HG02884 (cell line): Measurements from ENCODE around the gene ST6GALNAC3.

ENCODE experiments used
- ATAC-seq: cut with Tn5 transposase; IDR thresholded peaks from one replicate; pipeline ENCODE4 v1.9.1; 2021; ENCODE audit warnings: mild to moderate bottlenecking, moderate library complexity; ENCODE audit not compliant: unreplicated experiment

The ST6GALNAC3 gene

DNA sequence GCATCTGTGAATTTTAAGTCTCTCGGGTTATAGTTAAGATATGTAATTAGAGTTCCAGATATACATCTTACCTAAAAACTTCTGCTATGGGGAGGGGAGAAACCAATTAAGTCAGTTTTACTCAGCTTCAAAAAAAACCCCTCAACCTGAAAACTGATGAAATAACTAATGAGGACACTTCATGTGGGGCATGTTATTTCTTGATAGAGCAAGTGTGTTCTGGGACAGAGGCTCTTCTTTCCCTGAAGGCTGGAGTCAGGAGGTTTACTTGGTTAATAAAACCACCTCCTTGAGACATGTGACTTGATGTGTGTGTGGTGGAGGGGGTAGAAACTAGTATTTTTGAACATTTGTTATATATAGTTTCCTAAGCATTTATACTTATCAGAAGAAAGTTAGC lies 479.7 kb downstream of the ST6GALNAC3 start:
- no peak for ATAC-seq

DNA sequence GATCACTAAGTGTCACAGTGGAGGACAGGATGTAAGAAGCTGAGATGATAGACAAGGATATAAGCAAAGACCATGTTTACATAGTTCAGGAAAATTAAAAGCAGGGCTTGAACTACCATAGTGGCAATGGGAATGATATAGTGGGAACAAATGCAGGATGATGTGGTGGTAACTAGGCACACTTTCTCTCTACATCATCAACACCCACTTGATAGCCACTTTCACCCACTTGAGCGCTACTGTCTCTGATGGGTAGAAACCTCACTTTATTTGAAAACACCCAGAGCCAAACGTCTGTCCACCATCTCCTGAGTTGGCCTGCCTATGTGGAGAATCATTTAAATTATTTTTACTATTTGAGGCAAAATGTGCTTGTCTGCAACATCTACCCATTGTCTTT lies 487.7 kb downstream of the ST6GALNAC3 start:
- no peak for ATAC-seq

DNA sequence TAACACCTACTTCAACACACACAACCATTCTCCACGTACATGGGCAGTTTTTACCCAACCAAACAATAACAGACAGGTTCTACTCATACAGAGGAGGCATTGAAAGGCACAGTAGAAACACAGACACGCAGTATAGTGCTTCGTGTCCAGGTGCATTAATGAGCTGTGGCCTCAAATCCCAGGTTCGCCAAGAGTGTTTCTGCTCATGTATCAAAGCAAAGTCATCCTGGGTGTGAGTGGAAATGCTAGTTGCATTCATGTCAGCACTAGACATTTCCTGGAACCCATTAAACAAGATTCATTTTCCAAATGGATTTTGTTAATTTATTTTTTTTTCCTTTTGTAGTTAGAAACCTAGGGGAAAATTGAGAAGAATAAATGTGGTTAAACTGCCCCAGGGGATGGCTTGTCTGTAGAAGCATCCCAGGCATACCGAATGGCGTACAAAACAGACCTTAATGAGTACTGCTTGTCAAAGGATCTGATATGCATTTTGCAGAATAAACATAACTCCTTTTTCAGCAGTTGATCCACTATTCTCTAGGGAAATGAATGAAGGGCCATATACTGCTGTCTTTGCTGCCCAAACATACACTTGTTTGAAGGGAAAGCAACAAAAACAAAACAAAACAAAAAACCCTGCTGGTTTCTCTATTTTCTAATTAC lies 494.2 kb downstream of the ST6GALNAC3 start:
- no peak for ATAC-seq

DNA sequence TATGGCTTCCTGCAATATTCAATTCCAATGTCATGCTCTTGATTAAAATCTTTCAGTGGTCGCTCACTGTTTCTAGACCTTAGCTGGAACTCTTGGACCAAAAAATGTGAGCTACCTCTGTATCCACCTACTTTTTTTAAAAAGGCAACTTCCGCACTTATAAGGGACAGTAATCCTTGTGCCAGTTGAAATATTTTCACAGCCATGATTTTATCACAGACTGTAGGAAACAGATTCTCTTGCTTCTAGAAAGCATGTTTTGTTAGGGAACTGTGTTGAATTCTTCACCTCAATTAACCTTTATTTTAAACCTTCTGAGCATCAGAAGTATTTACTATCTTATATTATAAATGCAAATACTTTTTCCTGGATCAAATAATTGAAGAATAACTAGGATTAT lies 496.7 kb downstream of the ST6GALNAC3 start:
- ATAC-seq = no peak

DNA sequence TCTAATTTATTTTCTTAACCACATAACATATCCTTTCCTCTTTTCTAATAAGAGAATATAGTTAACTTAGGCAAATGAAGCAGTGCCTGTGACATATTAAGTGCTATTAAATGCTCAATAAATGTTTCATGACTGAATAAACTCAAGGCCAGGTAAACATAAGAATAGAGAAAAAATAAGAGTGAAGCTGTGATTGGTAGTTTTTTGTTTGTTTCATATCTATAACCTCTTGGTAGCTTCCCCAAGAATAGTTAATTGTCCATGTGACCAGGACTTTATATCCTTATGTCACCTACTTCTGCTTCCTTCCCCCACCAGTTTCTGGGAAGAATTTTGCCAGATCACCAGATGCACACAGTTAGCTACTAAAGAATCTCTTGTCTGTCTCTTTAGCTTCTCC lies 497.7 kb downstream of the ST6GALNAC3 start:
- ATAC-seq = no peak

DNA sequence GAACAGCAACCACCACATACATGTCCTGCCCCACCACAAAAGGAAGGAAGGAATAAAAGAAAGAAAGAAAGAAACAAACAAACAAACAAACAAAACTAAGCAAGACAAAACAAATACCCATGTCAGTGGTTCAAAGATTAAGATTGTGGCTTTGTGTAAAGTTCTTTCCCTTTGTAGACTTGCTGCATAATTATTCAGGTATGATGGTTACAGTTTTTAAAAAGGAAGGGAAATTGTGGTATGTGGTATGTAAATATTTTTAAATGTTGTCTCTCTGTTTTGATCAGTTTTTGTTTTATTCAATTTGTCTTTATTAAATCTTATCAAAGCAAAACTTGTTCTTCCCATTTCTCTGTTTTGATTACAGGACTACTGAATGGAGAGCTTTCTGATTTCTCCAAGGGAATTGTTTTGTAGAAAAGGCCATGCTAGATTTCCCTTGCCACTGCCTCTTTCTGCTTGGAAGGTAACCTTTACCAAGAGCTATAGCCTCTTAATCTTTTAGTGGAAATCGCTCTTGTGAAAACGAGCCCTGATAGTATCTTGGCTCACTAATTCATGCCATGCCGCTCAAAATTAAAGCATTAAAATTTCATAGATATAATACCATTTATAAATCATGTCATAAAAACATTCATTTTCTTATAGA lies 502.5 kb downstream of the ST6GALNAC3 start:
- ATAC-seq = no peak

DNA sequence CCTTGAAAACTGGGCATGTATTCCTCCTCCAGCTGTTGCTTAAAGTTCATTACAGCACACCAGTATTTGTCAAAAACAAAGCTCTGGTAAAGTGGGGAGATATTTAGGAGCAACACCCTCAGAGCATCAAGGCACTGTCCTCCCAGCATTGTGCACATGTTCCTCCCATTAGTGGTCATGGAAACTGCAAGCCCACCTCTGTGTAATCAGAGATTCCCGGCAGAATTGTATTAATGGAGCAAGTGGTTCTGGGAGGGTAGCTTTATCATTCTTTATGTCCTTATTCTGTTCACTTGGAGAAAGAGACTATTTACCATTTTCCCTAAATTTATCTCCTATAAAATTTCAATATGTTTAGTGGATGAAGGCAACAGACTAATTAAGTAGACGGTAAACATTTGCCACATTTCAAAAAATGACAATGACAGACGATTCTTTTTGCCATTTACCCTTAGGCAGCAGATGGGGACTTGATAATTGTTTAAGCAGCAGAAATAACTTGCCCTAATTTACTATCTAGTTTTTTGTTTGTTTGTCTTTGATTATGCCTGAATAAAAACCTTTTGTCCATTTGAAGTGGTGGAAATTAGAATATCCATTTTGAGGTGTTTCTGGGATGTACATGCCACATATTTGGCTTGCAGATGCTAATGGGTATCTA lies 503.1 kb downstream of the ST6GALNAC3 start:
- no peak for ATAC-seq

DNA sequence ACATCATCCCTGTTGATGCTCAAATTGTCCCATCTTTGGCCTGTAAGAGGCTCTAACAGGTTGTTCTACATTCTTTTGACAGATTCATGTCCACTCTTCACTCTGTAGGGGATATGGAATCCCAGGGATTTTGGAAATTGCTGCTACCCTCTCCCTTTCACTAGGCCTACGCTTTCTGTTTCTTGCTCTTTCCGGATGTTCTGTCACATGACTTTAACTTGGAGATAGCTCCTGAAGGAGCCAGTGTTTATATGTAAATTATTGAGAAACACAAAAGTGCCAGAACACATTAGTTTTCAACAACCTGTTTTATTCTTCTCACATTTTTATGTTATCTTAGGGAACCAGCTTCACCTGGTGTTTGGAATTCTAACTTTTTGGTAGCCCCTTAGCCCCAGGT lies 505.7 kb downstream of the ST6GALNAC3 start:
- no peak for ATAC-seq

DNA sequence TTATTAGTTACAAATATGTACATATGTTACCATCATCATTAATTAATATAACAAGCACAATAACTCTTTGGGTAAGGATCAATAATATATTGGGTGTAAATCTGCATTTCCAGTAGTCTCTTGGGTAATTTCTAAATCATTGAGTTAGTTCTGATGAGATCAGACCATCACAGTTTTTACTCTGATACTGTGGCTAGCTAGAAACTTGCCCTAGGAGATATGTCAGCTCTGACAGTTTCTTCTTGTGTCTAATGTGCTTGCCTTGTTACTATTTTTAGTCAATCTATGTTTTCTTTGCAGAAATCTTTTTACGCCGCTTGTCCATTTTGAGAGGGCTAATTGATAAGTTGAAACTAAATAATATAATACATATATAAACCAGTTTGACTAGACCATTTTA lies 507.2 kb downstream of the ST6GALNAC3 start:
- no peak for ATAC-seq

DNA sequence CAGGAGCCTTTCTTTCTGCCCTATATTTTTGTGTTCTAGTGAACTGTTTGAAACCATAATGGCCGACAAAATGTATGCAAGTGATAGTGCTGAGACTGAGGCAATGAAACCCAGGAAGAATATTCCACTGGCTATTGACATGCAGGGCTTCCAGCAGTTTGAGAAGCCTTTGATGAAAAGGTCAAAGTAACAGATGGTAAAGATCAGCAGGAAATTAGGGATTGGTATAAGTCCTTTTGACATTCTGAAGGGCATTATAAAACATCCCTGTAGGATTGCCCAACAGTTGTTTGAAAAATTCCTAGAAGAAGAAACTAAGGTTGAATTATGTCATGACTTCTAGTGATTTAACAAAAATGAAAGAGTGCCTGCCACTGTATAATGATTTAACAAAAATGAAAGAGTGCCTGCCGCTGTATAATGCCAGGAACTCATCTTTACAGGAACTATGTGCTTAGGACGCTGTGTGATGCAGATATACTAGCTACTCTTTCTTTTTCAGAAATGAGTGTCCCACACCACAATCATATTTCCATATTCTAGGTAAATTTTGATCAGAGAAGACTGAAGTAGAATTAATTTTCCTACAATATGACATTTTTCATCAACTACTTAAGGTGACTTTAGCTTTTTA lies 508.8 kb downstream of the ST6GALNAC3 start:
- no peak for ATAC-seq

DNA sequence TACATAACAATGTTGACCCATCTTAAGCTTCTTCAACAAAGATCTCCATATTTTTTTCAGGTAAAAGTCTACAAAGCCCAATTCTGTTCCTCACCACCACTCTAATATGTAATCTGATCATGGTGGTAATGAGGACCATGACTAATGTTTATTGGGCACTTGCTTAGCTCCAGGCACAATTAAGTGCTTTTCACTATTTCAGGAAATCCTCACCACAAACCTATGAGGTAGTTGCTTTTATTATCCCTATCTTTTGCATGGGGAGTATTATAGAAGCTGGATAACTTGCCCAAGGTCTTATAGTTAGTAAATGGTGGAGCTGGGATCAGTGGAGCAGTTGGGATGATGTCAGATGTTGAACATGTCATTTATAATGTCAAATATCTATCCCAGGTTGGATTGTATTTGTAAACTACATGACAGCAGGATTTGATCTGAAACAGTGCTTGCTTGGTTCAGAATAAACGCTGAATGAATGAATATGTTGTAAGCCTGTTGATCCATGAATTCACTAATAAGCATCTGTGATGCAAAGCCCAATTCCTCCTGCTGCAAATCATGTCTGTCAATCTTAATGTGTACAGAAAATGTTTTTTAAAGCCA lies 509.4 kb downstream of the ST6GALNAC3 start:
- ATAC-seq = no peak

DNA sequence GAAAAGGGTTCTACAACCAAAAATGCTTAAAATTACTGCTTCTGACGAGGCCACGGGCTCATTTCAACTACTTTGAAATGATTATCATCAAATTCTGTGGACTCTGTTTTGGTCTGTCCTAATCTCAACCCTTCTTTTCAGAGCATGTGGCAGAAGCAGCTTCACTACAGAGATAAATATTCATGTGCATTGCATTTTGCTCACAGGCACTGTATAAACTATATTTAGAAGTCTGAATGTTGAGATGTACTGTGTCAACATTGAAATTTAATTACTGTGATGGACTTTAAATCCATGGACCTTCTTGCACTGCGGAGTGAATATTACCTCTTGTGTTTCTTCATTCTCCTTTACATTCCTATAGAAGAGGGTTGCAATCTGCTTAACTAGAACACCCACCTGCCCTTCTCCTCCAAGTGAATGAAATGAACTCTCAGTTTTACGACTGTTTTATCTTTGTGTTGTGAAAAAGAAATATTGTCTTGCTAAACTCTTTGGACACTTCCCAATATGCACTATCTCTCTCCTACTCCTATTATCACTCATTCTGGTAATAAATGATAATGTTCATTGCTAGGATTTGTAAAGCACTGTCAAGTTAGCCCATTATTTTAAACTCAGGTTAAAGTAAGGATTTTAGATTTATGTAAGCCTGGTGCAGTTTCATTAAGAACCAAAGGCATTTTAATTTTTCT lies 511.6 kb downstream of the ST6GALNAC3 start:
- no peak for ATAC-seq

DNA sequence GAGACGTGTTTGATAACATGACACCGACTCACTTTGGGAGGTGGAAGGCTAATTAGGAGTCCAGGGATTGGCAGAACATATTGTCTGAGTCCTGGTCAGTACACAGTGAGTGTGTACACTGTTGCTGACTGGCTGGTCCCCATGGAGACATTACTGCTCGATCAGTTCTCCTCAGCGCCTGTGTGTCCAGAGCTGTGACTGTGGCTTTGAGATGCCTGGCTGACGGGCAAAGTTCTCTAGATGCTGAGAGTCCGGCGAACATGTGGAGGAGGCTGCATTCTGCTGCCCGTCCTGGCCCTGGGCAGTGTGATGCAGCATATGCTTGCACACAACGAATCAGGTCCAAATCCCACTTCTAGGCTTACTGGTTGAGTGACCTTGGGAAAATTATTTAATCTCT lies 512.7 kb downstream of the ST6GALNAC3 start:
- no peak for ATAC-seq

DNA sequence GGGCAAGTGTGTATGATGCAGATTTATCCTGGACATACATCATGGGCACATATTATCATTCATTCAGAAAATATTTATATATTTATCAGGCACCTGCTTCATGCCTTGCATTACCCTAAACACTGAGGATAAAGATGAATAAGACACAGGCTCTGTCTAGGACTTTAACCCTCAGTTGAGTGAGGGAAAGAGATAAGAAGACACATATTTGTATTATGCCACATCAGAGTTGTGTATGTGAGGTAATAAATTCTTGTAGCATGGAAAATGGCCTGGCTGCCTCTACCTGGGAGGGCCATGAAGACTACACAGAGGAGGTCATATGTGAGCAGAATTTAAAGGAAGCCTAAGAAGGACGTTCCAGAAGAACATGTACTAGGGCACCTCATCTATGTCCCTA lies 516.9 kb downstream of the ST6GALNAC3 start:
- no peak for ATAC-seq

DNA sequence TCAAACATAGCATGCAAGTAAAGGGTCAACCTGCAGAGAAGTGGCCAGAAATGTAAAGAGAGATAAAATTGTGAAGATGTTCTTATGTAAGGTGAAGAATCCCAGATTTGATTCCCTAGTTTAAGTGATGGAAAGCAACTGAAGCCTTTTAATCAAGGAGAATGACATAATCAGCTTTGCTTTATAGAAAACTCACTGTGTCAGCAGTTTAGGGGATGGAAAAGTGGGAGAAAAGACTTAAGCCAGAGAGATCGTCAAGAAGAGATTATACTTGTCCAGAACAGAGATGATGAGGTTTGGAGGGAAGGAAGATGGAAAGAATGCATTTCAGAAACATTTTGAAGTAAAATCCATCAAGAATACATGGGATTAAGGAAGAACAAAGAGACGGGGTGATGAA lies 517.4 kb downstream of the ST6GALNAC3 start:
- ATAC-seq = no peak

DNA sequence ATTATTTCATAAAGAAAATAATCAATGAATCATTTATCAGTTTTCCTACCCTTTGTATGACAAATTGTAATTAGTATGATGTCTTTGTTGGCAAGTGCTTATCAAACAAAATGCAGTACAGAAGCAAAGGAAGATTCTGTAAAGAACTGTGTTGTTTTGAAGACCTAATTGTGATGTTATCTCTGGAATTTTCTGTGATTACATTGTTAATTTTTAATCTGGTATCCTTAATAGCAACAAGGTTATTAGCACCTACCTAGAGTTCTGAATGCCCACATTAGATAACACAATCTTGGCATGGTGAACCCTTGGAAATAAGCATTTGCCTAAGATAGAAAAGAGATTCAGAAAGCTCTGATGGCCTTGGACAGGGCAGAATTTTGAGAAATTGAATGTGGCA lies 518.6 kb downstream of the ST6GALNAC3 start:
- no peak for ATAC-seq

DNA sequence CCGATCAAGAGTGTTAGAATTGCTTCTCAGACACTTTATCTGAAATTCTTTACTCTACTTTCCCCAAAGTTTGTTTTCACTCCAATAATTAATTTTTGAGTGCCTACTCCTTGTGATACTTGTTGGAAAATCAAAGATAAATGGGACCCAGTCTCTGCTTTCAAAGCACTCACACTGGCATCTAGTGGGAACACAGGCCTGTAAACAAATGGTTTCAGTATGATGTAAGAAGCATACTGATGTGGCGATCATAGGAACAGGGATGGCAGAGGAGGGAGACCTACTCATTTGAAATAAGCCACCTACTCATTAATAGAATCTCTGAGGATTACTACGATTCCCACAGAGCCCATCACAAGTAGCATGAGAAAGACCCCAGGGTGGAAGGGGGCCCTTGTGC lies 519.1 kb downstream of the ST6GALNAC3 start:
- ATAC-seq = no peak

DNA sequence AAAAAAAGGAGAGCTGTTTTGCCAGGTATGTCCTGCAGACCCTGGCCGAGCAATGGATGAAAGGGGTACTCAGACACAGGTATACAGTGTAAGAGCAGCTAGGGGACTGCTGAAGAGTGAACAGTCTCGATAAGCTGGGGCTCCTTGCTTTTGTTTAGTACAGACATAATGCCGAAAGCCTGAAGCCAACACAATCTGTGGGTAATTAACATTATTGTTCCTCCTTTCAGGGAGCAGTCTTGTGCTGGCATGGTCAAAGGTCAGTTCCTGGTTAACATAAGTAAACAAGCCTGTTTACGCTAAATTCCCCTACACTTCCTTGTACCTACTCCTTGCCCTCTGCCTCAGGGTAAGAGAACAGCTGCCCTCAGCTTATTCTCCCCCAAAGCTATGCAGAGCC lies 520.5 kb downstream of the ST6GALNAC3 start:
- ATAC-seq = no peak

DNA sequence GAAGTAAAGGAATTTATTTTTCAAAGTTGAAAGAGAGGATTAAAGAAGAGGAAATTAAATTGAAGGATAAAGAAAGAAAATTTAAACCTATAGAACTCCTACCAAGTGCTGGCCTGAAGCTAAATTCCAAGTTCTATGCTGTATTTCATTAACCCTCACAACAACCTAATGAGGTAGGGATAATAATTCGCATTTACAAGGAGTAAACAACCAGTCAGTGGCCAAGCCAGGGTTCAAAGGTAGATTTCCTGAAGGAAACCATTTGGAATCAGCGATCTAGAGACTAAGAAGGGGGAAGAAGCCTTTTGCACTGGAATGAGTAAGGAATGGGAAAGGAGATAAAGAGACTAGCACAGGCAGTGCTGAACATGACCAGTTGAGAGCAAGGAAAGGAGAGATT lies 526.9 kb downstream of the ST6GALNAC3 start:
- ATAC-seq = no peak

DNA sequence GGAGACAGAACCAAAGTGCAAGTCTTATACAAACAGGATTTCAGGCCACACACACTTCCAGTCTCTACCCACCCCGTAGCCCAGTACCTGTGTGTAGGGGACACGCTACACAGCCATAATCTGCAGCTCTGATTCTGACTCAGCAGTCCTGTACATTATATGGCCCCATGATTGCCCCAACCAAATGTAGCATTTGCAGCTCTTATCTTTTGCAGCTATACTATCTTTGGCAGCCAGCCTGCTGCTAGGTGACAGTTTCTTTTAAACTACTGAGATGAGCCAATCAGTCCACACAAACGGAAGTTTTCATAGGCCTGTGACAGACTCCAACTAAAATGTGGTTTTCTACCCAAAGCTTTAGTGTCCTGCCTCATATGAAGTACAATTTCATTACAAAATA lies 533.2 kb downstream of the ST6GALNAC3 start:
- ATAC-seq = no peak
